Astrocyte (in vitro differentiated cells and primary cell): ENCODE data around the gene DTNBP1. TPM values are rescaled to one million over a fixed set of nuclear protein-coding genes. Genes with fewer than 3 reads are reported as not detected.

Source experiments
- DNase-seq: peaks from one replicate; pipeline ENCODE4 v3.0.0-alpha.2; 2010; ENCODE audit warnings: low read depth
- FAIRE-seq: peaks from 2 replicates; lab custom pipeline; 2011; peaks lifted over from hg19 to GRCh38; lab: Jason Lieb, UNC
- H2AFZ ChIP-seq: 2 replicates; pipeline ENCODE4 v1.6.0; 2012; ENCODE audit warnings: low read depth, low read length, inconsistent platforms
- H3K27ac ChIP-seq: 2 replicates; pipeline ENCODE4 v1.5.1; 2011; ENCODE audit warnings: low read depth, low read length, inconsistent platforms
- H3K27me3 ChIP-seq: 2 replicates; pipeline ENCODE4 v1.6.0; 2011; ENCODE audit warnings: low read length, inconsistent platforms; ENCODE audit not compliant: insufficient read depth
- H3K36me3 ChIP-seq: 2 replicates; pipeline ENCODE4 v1.5.1; 2011; ENCODE audit warnings: low read length, inconsistent platforms; ENCODE audit not compliant: insufficient read depth
- H3K4me1 ChIP-seq: 2 replicates; pipeline ENCODE4 v1.5.1; 2011; ENCODE audit warnings: low read length, inconsistent platforms; ENCODE audit not compliant: insufficient read depth
- H3K4me2 ChIP-seq: 2 replicates; pipeline ENCODE4 v1.6.0; 2012; ENCODE audit warnings: low read length, inconsistent platforms
- H3K4me3 ChIP-seq: 2 replicates; pipeline ENCODE4 v1.5.1; 2011; ENCODE audit warnings: low read depth, mild to moderate bottlenecking, low read length, inconsistent platforms; ENCODE audit not compliant: insufficient read depth
- H3K79me2 ChIP-seq: 2 replicates; pipeline ENCODE4 v1.6.0; 2012; ENCODE audit warnings: mild to moderate bottlenecking, low read length, inconsistent platforms; ENCODE audit not compliant: insufficient read depth
- H3K9ac ChIP-seq: 2 replicates; pipeline ENCODE4 v1.6.0; 2012; ENCODE audit warnings: mild to moderate bottlenecking, low read length, inconsistent platforms
- H3K9me3 ChIP-seq: 2 replicates; pipeline ENCODE4 v1.5.1; 2012; ENCODE audit warnings: low read depth, mild to moderate bottlenecking, low read length, inconsistent platforms; ENCODE audit not compliant: insufficient read depth
- H4K20me1 ChIP-seq: 2 replicates; pipeline ENCODE4 v1.6.0; 2012; ENCODE audit warnings: low read length, inconsistent platforms; ENCODE audit not compliant: insufficient read depth
- H3K27ac Mint-ChIP-seq: one replicate; pipeline ENCODE4 v1.8.0; 2021; ENCODE audit warnings: mild to moderate bottlenecking, mixed read lengths; ENCODE audit not compliant: unreplicated experiment
- H3K27me3 Mint-ChIP-seq: one replicate; pipeline ENCODE4 v1.8.0; 2021; ENCODE audit warnings: low read depth, mixed read lengths; ENCODE audit not compliant: unreplicated experiment
- H3K36me3 Mint-ChIP-seq: one replicate; pipeline ENCODE4 v1.8.0; 2021; ENCODE audit warnings: low read depth, mixed read lengths; ENCODE audit not compliant: unreplicated experiment
- H3K4me1 Mint-ChIP-seq: one replicate; pipeline ENCODE4 v1.8.0; 2021; ENCODE audit warnings: low read depth, mixed read lengths; ENCODE audit not compliant: unreplicated experiment
- H3K4me3 Mint-ChIP-seq: one replicate; pipeline ENCODE4 v1.8.0; 2021; ENCODE audit warnings: mild to moderate bottlenecking, moderate library complexity, mixed read lengths; ENCODE audit not compliant: unreplicated experiment
- H3K9me3 Mint-ChIP-seq: one replicate; pipeline ENCODE4 v1.8.0; 2021; ENCODE audit warnings: mild to moderate bottlenecking, mixed read lengths; ENCODE audit not compliant: unreplicated experiment
- CTCF ChIP-seq: IDR thresholded peaks from 2 replicates; pipeline ENCODE4 v1.5.1; 2011; ENCODE audit warnings: low read depth, mild to moderate bottlenecking, inconsistent platforms, low read length, moderate library complexity; ENCODE audit not compliant: insufficient read depth
- EZH2 ChIP-seq: IDR thresholded peaks from 2 replicates; pipeline ENCODE4 v1.6.1; 2012; ENCODE audit warnings: mild to moderate bottlenecking, low read length, inconsistent platforms; ENCODE audit not compliant: insufficient read depth
- total RNA-seq: library from RNA; stranded (reverse); gene quantifications from 2 replicates; pipeline ENCODE4 v1.2.1, GENCODE V29; 2021

DTNBP1 gene
- total RNA-seq, 1 donor from 2014 or later: 13.0 TPM

- H3K36me3 Mint-ChIP-seq: no peaks in the 10 kb centered on the region
- H3K79me2 ChIP-seq: no peaks in the 10 kb centered on the region
- no peak for TF ChIP-seq CTCF
- TF ChIP-seq EZH2: no peak
- no peaks in the 10 kb centered on the region for H3K9me3 ChIP-seq
- no peak overlapping the region for H3K4me3 Mint-ChIP-seq
- no peak overlapping the region for H3K4me3 ChIP-seq
- no peaks in the 10 kb centered on the region for H3K9me3 Mint-ChIP-seq
- H3K27me3 ChIP-seq: peaks cover 28% of the 10 kb centered on the region
- no peak overlapping the region for H2AFZ ChIP-seq
- peaks cover 35% of the 10 kb centered on the region for H3K27me3 Mint-ChIP-seq
- H4K20me1 ChIP-seq: no peaks in the 10 kb centered on the region
- no peak overlapping the region for H3K27ac Mint-ChIP-seq
- DNase-seq (no peak), FAIRE-seq (no peak)
- no peak overlapping the region for H3K9ac ChIP-seq
- H3K4me2 ChIP-seq: no peak overlapping the region
- H3K27ac ChIP-seq: no peak overlapping the region
- H3K4me1 Mint-ChIP-seq: no peaks in the 10 kb centered on the region
- no peaks in the 10 kb centered on the region for H3K36me3 ChIP-seq
- H3K4me1 ChIP-seq: no peaks in the 10 kb centered on the region
These were observed 10.8 kb upstream of the DTNBP1 start for GRCh38 chr6:15673666-15674065.

GRCh38 chr6:15672818-15673217, 10.0 kb upstream of the DTNBP1 start:
- Mint-ChIP-seq H3K4me1 (no peaks in the 10 kb centered on the region), H3K9me3 (no peaks in the 10 kb centered on the region), H3K27me3 (peaks cover 35% of the 10 kb centered on the region), H3K36me3 (no peaks in the 10 kb centered on the region), H3K27ac (no peak overlapping the region), H3K4me3 (no peak overlapping the region)
- H3K4me2 ChIP-seq: no peak overlapping the region
- no peaks in the 10 kb centered on the region for H4K20me1 ChIP-seq
- TF ChIP-seq EZH2 (no peak), CTCF (no peak)
- no peak overlapping the region for H3K27ac ChIP-seq
- no peaks in the 10 kb centered on the region for H3K79me2 ChIP-seq
- H3K4me3 ChIP-seq: no peak overlapping the region
- H3K9ac ChIP-seq: no peak overlapping the region
- DNase-seq: no peak
- H3K36me3 ChIP-seq: no peaks in the 10 kb centered on the region
- H2AFZ ChIP-seq: no peak overlapping the region
- no peaks in the 10 kb centered on the region for H3K9me3 ChIP-seq
- FAIRE-seq: no peak
- H3K4me1 ChIP-seq: no peaks in the 10 kb centered on the region
- H3K27me3 ChIP-seq: peaks cover 33% of the 10 kb centered on the region

GRCh38 chr6:15672291-15672690, 9.5 kb upstream of the DTNBP1 start:
- H3K27ac ChIP-seq: no peak overlapping the region
- TF ChIP-seq EZH2 (no peak), CTCF (no peak)
- peaks cover 34% of the 10 kb centered on the region for H3K27me3 Mint-ChIP-seq

More at GRCh38 chr6:15672291-15672690, 9.5 kb upstream of the DTNBP1 start:
- H3K36me3 Mint-ChIP-seq: no peaks in the 10 kb centered on the region
- Histone ChIP-seq H3K9ac (no peak overlapping the region), H3K4me3 (no peak overlapping the region), H3K9me3 (no peaks in the 10 kb centered on the region), H3K4me1 (no peaks in the 10 kb centered on the region), H3K79me2 (no peaks in the 10 kb centered on the region), H2AFZ (no peak overlapping the region), H3K27me3 (peaks cover 34% of the 10 kb centered on the region), H3K36me3 (no peaks in the 10 kb centered on the region), H3K4me2 (no peak overlapping the region), H4K20me1 (no peaks in the 10 kb centered on the region)
- no peak overlapping the region for H3K27ac Mint-ChIP-seq
- no peaks in the 10 kb centered on the region for H3K4me1 Mint-ChIP-seq
- H3K4me3 Mint-ChIP-seq: no peak overlapping the region
- no peak for FAIRE-seq
- DNase-seq: no peak
- no peaks in the 10 kb centered on the region for H3K9me3 Mint-ChIP-seq
